Stimulated activated CD4-positive, alpha-beta T cell treated with anti-CD3 and anti-CD28 coated beads, Interleukin-1b, Interleukin-23, amount 100 ng/mL, for 48 hours (primary cell): ENCODE measurements around the gene KCNAB2.

Experiments used
- DNase-seq: peaks from one replicate; pipeline ENCODE4 v3.0.0-alpha.2; 2020

The KCNAB2 gene

DNA sequence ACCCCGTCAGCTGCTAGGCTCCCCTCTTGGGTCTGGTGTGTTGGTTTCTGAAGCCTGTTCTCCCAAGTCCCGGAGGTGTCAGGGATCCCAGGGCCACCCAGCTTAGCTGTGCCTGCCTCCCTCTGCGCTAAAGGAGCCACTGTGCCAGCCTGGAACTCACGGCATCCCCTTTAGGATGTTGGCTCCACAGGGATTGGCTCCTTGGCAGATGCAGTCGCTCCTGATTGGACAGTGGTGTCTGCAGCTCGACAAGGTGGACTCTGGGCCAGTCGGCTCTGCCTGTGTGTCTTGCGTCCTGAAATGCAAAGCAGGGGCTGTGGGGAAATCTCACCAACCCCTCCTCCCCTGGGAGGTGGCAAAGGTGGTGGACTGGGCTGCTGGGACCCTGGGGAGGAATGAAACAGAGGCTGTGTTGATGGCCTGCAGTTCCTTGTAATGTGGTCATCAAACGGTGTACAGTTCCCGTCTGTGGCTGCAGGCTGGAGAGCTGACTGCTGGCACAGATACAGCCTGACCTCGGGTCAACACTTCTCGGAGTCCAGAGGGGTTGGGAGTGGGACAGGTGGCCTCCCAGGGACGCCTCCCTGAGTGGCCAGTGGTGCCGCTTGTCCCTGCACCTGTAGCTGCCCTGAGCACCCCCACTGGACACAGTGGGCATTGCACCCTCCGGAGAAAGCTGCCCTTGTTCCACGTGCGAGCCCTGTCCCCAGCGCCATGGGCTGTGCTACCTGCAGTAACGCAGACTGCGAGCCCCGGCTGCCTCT, 11.5 kb upstream of the KCNAB2 start:
- peak; percentile 27 for DNase-seq

DNA sequence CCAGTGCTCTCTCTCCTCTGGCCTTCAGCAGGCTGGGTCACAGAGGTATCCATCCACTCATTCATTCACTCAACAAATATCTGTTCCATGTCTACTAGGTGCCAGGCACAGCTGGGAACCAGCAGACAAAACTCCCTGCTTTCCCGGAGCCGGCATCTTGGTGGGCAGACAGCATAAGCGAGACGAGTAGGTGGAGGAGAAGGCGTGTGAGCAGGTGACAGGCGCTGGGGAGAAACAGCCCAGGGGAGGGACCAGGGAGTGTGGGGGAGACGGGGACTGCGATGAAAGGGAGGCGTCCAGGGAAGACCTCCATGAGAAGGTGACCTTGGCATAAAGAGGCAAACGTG, 11.0 kb upstream of the KCNAB2 start:
- no peak for DNase-seq

DNA sequence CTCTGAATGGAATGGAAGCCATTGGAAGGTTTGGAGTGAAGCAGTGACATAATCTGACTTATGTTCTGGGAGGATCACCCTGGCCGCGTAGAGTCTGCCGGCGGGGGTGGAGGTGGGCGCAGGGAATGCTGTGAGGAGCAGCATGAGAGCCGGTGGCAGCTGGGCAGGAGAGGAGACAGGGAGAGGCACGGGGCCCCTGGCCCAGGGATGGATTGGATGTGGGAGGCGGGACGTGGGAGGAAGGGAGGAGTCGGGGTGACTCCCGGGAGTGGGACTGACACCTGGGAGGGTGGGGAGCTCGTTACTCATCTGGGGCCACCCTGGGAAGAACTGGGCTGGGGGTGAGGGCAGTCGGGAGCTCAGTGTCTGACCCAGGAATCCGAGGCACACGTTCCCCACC, 10.4 kb upstream of the KCNAB2 start:
- DNase-seq = no peak

DNA sequence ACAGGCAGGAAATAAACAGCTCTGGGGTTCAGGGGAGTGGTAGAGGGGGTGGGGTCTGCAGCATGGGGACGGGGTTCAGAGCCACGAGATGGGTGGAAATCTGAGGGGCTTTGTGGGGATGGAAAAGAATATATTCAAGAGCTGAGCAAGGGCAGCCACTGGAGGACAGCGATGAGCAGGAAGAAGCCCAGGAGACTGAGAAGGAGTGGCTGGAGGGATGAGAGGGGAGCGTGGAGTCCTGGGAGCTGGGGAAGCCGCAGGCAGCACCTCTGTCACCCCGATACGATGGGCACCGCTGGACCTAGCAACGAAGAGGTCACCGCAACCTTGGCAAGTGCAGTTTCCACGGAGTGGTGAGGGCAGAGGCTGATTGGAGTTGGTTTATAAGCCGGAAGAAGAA, 10.0 kb upstream of the KCNAB2 start:
- DNase-seq = no peak

DNA sequence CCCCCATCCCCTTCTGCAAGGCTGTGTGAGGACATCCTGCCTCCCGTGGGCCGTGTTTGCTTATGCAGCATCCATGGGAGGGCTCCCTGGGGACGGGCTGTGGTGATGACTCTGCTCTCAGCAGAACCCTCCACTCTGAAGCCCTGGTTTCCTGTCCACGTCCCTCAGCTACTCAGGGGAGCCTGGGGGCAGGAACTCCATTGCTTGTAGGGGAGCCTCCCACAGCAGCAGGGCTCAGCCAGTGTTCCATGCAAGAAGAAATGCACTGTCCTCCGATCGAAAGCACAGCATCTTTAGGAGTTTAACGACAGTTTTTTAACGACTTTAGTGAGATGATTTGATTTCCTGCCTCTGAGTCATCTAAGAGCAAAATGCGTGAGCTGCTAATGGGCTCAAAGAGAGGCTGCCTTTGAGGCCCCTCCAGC, 8.3 kb upstream of the KCNAB2 start:
- peak; percentile 9 for DNase-seq

DNA sequence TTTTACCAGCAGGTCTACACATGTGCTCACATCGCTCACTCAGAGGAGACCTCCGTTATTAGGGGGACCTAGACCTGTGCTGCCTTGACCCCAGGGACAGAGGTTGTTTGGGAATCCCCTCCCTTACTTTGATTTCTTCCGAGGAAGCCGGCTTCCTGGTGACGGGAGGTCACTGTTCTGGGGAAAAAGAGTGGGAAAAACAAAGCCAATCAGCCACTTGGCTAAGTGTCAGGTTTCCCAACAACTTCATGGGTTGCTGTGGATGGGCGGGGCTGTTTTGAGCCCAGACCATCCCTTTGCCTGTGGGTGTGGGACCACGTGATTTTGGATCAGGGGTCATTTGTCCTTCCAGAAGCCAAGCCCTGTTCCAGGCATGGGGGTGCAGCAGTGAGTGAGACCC, 7.1 kb upstream of the KCNAB2 start:
- no peak for DNase-seq

DNA sequence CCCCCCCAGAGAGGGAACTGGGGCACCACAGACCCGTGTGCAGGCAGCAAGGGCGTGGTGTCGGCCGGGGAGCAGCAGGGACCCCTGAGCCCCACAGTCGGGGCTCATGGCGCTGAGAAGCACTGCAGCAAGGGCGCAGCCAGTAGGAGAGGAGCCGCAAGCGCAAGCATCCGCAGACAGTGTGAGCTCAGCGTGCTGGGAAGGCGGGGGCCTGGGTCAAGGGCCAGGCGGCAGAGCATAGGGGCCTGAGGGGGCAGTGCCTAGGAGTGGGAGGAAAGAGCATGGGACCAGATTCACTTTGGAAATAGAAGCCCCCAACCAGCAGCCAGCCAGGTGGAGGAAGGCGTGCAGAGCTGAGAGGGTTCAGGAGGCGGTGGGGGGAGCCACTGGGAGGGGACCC, 6.7 kb upstream of the KCNAB2 start:
- no peak for DNase-seq

DNA sequence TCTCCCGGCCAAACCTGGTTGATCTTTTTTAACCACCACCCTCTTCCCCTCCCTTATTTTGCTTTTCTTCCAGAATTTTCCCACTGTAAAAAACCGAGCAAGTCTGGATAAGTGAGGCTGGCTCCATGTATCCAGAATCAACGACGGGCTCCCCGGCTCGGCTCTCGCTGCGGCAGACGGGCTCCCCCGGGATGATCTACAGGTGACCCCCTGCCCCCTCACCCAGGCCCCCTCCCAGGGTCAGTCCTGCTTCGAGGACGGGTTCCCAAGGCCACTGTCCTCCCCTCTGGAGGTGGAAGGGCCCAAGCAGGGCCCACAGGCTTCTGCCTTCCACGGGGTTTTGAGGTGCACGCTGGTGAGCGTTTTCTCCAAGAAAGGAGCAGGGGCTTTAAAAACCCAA, 5.2 kb upstream of the KCNAB2 start:
- no peak for DNase-seq

DNA sequence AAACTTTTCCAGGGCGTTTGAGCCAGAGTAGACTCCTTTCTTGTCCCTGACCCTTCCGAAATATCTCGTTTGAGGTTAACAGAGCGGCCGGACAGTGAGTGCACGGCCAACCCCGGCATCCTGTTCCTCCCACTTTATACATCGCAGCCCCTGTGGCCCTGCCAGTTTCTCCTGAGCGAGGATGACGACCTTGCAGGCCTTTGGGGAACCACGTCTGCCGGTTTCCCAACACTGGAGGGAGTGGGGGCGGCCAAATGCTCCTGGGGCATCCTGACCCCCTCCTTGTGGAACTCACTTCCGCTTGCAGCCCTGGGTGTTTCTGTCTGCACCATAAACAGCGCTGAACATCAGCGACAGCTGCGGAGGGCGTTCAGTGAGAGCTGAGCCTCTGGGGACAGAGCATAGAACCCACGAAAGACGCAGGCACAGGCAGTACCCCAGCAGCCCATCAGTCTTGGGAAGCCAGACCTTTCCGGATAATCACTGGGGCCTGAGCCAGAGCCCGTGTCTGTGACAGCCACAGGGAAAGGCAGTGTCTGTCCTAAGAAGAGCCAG, 4.8 kb upstream of the KCNAB2 start:
- DNase-seq = no peak

DNA sequence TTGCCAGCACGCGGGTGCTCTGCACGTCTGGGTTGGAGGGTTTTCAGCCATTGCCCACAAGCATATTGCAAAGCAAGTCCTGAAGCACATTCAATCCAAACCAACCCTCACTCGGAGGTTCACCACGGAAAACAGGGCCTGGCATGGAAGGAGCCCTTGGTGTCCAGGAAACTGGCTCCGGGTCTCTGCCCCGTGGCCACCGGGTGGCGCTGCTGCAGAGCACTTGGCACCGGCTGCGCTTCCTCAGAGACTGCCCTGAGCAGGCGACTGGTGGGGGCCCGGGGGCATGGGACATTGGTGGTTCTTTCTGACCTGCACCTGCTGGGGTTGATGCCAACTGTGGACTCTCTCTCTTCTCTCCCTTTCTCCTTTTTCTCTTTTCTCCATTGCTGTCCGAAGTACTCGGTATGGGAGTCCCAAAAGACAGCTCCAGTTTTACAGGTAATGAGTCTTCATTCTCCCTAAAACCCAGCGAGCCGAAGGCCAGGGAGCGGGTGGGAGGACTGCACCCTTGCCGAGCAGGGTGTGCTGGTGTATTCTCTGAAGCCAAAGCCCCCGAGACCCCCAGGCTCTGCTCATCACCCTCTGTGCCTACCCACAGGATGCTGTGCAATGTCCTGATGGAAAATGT, 4.1 kb upstream of the KCNAB2 start:
- peak; percentile 20 for DNase-seq

DNA sequence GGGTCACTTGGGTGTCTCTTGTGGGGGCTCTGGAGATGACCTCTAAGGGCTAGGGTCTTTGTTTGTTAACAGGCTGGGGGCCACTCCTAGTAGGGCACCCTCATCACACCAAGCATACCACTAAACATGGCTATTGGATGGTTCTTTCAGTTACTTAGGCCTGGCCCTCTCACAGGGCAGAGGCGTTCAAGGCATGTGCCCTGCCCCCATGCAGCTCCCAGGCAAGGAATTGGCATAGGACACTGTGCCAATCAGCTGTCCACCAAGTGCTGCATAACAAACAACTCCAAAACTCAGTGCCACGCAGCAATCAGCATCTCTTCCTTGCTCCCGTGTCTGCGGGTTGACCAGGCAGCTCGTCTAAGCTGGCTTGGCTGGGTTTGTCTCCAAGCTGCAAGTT, 2.1 kb upstream of the KCNAB2 start:
- DNase-seq = no peak

DNA sequence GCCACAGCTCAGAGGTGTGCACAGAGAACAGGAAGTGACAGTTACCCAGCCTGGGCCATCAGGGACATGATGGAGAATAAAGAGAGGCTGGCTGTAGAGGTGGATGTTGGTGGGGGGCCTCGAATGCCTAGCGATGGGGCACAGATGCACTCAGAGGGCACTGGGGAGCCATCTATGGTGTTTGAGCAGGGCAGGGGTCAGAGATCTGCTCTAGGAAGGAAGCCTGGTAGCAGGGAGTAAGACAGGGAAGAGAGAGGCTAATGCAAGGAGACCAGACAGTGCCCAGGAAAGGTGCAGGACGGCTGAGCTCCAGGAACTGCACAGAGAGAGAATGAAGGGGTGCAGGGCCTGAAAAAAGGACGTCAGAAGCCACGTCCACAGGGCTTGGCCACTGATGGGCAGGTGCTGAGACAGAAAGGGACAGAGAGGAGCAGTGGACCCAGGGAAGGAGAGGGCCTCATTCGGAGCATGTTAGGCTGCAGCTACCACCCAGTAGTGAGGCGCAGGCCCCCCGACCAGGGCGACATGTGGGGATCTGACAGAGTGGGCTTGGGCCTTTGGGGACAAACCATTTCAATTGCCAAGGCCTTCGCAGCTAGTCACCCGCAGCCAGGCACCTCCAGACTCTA, 1.1 kb upstream of the KCNAB2 start:
- DNase-seq = no peak

DNA sequence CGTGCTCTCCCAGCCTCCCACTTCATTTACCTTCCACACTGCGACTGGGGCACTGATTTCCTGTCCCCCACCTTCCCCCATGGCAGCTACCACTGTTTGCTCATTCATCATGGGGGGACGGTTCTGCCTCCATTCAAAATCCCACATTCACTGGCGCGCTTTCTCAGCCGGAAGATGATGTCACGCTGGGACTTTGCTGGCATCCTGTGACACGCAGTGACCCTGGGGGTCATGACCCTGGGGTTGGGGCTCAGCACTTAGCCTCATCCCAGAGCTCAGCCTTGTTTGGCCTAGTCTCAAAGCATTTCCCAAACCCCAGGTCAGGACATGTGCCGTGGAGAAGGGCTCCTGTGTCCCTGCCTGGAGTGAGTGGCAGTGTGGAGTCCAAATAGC, 582 bp upstream of the KCNAB2 start:
- DNase-seq = no peak

DNA sequence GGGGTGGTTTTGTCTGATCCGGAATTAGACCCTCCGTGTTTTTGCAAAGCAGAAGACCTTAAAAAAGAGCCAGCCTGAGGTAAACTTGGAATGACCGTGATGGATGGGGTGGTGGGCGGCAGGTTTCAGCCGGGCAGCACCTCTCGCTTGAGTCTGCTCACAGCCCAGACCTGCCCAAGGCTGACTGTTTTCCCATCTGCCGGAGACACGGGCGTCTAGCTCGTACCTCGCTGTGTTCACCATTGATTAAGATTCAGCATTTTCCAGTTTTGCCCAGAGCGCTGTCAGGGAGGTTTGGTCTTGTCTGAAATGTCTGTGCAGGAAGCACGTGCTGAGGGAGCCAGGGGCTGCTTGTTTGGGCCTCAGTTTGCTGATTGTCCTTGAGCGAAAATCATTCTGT, 591 bp downstream of the KCNAB2 start:
- DNase-seq = no peak

DNA sequence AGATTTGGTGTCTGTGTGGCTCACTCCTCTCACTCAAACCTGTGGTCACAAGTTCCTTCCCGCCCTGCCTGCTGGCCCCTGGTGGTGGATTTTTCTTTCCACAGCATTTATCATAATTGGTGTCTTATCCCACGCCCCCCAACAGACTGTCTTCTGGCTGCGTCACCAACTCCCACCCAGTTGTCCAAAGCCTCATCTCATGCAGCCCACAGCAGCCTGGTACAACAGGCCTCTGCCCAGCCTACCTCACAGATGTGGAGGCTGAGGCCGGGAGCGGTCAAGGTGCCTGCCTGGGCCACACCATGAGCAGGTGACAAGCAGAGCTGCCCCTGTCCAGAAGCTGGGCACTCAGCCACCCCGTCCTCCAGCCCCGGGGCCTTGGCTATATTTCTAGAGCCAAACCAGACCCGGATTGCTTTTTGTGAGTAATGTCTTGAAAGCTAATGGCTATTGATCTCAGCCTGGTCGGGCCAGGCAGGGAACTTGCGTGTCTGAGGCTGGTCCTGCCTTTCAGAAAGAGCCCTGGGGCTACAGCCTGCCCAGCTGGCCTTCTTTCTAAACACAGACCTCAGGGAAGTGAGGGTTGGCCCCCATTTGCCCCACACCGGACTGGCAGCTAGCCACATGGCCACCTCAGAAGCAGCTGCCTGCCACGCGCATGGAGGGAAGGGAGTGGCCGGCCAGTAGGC, 2.6 kb downstream of the KCNAB2 start:
- DNase-seq = no peak

DNA sequence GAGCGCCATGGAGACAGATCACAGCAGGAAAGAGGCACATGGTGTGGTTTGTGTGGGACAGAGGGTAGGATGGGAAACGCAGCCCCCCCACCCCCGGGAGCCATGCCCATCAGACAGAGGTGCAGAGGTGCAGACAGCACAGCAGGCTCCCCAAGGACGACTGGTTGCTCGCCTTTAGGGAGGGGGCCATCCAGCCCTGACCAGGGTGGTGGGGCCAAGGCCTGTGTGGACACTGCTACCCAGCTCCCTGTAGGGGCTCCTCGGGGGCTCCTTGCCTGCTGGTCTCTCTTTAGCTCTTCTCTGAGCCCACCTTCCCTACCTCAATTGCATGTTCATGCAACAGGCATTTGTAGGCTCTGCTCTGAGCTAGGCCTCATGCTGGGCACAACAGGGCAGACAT, 3.7 kb downstream of the KCNAB2 start:
- DNase-seq = no peak

DNA sequence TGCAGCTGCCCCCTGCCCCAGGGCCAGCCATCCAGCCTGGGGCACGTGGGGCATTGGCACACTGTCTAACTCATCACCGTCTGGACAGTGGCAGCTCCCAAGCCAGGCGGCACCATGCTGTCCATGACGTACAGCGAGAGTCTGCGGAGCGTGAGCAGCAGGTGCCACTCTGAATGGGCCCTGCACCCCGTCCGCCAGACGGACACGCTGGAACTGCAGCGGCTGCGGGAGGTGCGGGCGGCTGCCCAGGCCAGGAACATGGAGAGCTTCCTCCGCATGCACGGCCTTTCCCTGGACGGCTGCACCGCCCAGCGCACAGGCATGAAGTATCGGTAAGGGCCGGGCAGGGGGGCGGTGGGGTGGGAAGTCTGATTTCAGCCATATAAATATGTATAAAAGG, 5.7 kb downstream of the KCNAB2 start:
- no peak for DNase-seq

DNA sequence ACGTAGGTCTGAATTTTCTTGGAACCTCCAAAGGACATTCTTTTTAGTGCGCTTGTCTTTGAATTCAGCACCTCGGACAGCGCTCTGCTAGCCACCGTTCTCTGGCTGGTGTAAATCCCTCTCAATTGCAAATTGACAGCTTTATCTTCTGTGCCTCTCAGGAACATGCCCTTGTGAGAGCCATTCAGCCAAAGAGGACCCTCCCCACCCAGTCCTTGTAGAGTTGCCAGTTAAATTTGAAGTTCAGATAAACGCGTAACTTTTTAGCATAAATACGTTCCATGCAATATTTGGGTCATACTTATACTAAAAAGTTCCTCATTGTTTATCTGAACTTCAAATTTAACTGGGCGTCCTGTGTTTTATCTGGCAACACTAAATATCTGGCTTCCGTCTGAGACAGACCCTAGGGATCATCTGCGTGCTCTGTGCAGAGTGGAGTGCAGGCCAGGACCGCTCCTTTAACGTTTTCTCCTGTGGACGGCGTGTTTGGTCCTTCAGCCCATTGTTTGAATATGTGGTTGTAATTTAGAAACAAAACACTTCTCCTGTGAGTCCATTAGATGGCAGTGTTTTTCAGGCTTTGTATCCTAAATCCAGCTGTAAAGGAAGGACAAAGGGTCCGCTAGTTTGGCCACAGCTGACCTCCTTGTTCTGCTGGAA, 7.0 kb downstream of the KCNAB2 start:
- DNase-seq = no peak

DNA sequence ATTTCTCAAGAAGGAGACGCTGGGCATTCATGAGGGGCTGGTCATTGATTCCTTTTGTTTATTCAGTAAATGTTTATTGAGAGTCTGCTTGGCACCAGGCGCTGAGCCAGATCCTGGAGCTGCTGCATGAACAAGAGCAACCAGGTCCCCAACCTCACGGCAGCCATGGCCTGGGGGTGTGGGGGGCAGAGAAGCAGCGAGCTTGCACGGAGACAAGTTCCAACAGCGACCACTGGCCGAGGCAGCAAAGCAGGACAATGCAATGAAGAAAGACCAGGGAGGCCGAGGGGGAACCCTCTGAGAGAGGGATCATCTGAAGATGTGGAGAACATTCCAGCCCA, 7.5 kb downstream of the KCNAB2 start:
- DNase-seq = no peak

DNA sequence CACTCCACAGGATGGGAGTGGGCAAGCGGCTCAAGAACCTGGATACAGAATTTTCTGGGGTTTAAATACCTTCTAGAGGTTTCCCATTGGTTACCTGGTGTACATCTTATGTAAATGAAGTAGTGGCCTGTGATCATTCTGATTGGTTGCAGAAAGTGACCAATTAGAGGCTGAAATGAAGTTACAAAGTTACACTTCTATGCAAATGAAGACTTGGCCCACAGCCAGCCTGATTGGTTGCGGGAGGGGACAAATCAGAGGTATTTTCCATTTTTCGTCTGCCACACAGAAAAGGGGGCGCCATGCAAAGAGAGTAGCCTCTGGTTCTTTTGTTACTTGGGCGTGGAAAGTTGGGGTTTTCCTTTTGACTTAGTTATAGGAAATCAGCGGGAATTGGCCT, 8.9 kb downstream of the KCNAB2 start:
- no peak for DNase-seq

DNA sequence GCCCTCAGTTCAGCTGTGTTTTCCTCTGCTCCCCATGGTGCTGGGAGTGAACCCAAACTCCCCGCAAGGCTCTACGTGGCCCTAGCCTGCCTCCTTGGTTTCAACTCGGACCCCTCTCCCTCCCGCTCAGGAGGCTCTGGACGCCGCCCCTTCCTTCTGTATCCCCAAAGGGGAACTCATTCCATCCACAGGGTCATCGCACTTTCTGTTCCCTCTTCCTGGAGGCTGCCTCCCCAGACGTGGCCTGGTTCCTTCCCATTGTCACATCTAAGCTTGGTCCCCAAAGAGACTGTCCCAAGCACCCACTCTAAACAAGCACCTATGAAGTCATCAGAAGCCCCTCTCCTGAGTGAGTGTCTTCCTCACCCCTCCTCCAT, 10.9 kb downstream of the KCNAB2 start:
- no peak for DNase-seq

DNA sequence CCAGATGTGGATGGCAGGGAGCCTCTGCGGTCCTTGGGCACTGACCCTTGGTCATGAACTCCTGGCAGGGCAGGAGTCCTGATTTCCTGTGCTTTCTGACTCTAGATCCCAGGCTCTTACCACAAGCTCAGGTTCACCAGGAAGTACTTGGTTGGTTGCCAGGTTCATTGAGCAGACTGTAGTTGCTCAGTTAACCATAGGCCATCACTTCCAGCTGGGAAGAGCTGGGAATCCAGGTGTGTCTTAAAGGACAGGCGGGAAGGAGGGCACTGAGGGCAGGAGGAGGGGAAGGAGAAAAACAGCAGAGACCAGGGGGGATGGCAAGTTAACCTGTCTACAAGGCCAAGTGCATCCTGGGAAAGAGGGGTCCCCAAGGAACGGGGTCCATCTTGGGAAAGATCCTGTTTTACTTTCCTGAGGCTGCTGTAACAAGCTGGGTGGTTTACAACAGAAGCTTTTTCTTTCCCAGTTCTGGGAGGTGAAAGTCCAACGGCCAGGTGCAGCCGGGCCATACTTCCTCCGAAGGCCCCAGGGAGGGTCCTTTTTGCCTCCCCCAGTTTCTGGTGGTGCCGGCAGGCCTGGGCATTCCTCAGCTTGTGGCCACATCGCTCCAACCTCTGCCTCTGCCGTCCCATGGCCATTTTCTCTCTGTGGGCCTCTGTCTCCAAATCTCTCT, 11.6 kb downstream of the KCNAB2 start:
- DNase-seq = no peak

DNA sequence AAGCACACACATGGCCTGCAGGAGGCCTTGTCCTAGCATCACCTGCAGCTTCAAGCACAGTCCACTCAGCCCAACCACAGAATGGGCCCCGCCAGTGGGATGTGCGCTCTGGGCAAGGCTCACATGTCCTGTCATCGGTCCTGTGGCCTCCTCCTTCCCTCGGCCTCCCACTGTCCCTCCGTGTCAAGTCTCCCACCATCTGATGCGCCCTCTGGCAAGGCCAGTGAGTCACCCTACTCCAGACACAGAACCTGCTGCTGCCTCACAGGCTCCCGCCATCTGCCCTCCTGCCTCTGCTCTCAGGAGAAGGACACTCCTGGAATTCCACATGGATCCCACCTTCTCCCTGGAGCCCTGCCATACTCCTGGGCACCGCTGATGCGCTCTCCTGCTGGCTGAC, 14.2 kb downstream of the KCNAB2 start:
- no peak for DNase-seq
